ENCODE data around the gene PIK3AP1.
A peak's percentile ranks its signal among the peaks of the same experiment; 100 is the strongest.
"Not testable (repeated sequence)": the region's sequence is repeated elsewhere in the genome, so short reads cannot be mapped to it uniquely, and the experiment has no call there.

Gene PIK3AP1

DNA sequence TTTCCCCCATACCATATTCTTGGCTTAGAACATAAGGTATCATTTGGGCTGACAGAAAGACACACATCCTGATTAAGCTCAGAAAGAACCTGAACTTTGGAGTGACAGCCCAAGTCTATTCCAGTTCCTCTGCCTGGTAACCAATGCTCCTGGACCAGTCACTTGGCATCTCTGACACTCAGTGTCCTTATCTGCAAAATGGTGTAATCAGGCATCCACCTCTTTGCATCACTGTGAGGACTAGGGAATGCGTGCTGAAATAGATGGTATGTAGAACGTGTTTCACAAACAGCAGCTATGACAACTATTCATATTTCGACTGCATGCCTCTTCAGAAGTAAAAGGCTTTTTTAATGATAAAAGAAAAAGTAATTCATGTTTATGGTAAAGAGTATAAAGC lies 26.2 kb upstream of the PIK3AP1 start:
- no peak overlapping the region for H3K4me3 ChIP-seq
- no peaks in the 10 kb centered on the region for H3K9me3 ChIP-seq
- in situ Hi-C loops (cut with MboI; ENCODE audit: low sequenced_read_pairs), result no loop called here

DNA sequence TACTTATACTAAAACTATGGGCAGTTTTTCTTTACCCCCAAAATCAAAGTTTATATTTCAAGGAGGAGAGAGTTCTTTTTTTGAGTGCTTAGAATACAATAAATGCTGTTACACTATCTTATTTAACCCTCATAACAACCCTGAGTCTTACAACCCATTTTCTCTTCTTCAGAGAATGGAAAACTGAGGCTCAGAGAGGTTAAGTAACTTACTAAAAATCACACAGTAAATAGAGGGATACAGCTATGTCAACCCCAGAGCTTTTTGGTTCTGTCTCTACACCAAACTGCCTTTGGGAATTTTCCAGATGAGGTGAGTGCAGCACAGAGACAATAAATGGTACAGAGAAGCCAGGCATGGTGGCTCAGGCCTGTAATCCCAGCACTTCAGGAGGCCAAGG lies 25.6 kb upstream of the PIK3AP1 start:
- H3K27me3 ChIP-seq (ENCODE audit: low read depth), result no peaks in the 10 kb centered on the region
- no peak for DNase-seq (ENCODE audit: low spot score in 2 of 2)
- no peaks in the 10 kb centered on the region for H3K9me3 ChIP-seq
- H3K36me3 ChIP-seq (replicated peaks), result no peaks in the 10 kb centered on the region
- 0 out of 2 replicates have a peak, but pooled peaks cover 2% of the 10 kb centered on the region for H3K4me1 ChIP-seq
- in situ Hi-C loops (cut with MboI; ENCODE audit: low sequenced_read_pairs), result no loop called here
- no peak overlapping the region for H3K4me3 ChIP-seq

More for the DNA sequence above, 26.2 kb upstream of the PIK3AP1 start:
- Histone ChIP-seq H3K27me3 (ENCODE audit: low read depth) (no peaks in the 10 kb centered on the region), H3K4me1 (0 out of 2 replicates have a peak, but pooled peaks cover 2% of the 10 kb centered on the region), H3K36me3 (replicated peaks) (no peaks in the 10 kb centered on the region)
- no peak for DNase-seq (ENCODE audit: low spot score in 2 of 2)

DNA sequence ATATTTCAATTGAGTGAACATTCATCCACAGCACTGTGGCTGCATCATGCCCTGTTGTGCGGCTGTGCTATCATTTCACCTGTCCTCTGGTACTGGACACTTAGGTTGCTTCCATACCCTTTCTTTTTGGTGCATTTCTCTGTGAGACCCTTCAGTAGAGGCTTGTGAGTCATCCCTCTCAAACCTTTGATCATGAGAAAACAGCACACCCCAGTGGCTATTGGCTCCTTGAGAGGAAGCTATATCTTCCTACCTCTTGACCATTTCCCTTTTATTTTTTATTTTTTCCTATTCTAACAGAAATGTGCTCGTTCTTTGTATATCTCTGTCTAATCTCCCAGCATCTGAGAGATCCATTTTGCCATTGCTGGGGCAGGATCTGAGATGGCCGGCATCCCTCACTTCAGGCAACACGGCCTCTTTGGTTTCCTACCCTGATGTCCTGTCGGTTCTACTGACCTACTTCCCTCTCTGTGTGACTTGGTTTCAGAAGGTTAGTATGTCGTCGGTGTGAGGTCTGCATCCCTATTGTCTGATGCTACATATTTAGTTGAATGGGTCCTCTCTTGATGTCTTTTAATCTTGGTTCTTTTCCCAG lies 23.8 kb upstream of the PIK3AP1 start:
- no peak for DNase-seq (ENCODE audit: low spot score in 2 of 2)
- 0 out of 2 replicates have a peak, but pooled peaks cover 2% of the 10 kb centered on the region for H3K4me1 ChIP-seq
- H3K4me3 ChIP-seq, result no peak overlapping the region
- no peaks in the 10 kb centered on the region for H3K36me3 ChIP-seq (replicated peaks)
- no peaks in the 10 kb centered on the region for H3K27me3 ChIP-seq (ENCODE audit: low read depth)
- in situ Hi-C loops (cut with MboI; ENCODE audit: low sequenced_read_pairs), result no loop called here
- H3K9me3 ChIP-seq, result no peaks in the 10 kb centered on the region

- in situ Hi-C loops (cut with MboI; ENCODE audit: low sequenced_read_pairs); H3K27me3 ChIP-seq (ENCODE audit: low read depth); H3K36me3 ChIP-seq (replicated peaks); DNase-seq (ENCODE audit: low spot score in 2 of 2); H3K4me1 ChIP-seq; H3K4me3 ChIP-seq; H3K9me3 ChIP-seq: not testable (repeated sequence)
These were observed 21.2 kb upstream of the PIK3AP1 start for GRCh38 chr10:96741557-96741956.

GRCh38 chr10:96740579-96741281 lies 20.4 kb upstream of the PIK3AP1 start:
- Histone ChIP-seq H3K4me3 (no peak overlapping the region), H3K4me1 (no peaks in the 10 kb centered on the region; the same call in 1 of the 2 replicates), H3K27me3 (ENCODE audit: low read depth) (no peaks in the 10 kb centered on the region), H3K36me3 (replicated peaks) (no peaks in the 10 kb centered on the region), H3K9me3 (no peaks in the 10 kb centered on the region)
- in situ Hi-C loops (cut with MboI; ENCODE audit: low sequenced_read_pairs), result no loop called here
- no peak for DNase-seq (ENCODE audit: low spot score in 2 of 2)

GRCh38 chr10:96740141-96740540 lies 19.8 kb upstream of the PIK3AP1 start:
- Histone ChIP-seq H3K27me3 (ENCODE audit: low read depth) (no peaks in the 10 kb centered on the region), H3K4me1 (no peaks in the 10 kb centered on the region; the same call in 1 of the 2 replicates), H3K9me3 (no peaks in the 10 kb centered on the region), H3K36me3 (replicated peaks) (no peaks in the 10 kb centered on the region), H3K4me3 (no peak overlapping the region)
- no peak for DNase-seq (ENCODE audit: low spot score in 2 of 2)
- in situ Hi-C loops (cut with MboI; ENCODE audit: low sequenced_read_pairs), result no loop called here

DNA sequence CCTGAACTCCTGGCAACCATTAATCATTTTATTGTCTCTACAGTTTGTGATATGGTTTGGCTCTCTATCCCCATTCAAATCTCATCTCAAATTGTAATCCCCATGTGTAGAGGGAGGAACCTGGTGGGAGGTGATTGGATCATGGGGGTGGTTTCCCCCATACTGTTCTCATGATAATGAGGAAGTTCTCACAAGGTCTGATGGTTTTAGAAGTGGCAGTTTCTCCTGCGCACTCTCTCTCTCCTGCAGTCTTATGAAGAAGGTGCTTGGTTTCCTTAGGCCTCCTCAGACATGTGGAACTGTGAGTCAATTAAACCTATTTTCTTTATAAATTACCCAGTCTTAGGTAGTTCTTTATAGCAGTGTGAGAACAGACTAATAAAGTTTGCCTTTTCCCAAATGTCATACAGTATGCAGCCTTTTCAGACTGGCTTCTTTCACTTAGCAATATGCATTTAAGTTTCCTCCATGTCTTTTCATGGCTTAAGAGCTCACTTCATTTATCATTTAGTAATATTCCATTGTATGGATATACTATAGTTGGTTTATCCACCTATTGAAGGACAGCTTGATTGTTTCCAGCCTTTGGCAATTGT lies 17.1 kb upstream of the PIK3AP1 start:
- in situ Hi-C loops (cut with MboI; ENCODE audit: low sequenced_read_pairs); DNase-seq (ENCODE audit: low spot score in 2 of 2); H3K36me3 ChIP-seq (replicated peaks); H3K4me1 ChIP-seq; H3K27me3 ChIP-seq (ENCODE audit: low read depth); H3K4me3 ChIP-seq; H3K9me3 ChIP-seq: not testable (repeated sequence)

- in situ Hi-C loops (cut with MboI; ENCODE audit: low sequenced_read_pairs), result no loop called here
- Histone ChIP-seq H3K27me3 (ENCODE audit: low read depth) (no peaks in the 10 kb centered on the region), H3K36me3 (replicated peaks) (no peaks in the 10 kb centered on the region), H3K9me3 (no peaks in the 10 kb centered on the region), H3K4me1 (peaks cover 10% of the 10 kb centered on the region), H3K4me3 (no peak overlapping the region)
- no peak for DNase-seq (ENCODE audit: low spot score in 2 of 2)
These were observed 4.3 kb upstream of the PIK3AP1 start for GRCh38 chr10:96724621-96725020.

DNA sequence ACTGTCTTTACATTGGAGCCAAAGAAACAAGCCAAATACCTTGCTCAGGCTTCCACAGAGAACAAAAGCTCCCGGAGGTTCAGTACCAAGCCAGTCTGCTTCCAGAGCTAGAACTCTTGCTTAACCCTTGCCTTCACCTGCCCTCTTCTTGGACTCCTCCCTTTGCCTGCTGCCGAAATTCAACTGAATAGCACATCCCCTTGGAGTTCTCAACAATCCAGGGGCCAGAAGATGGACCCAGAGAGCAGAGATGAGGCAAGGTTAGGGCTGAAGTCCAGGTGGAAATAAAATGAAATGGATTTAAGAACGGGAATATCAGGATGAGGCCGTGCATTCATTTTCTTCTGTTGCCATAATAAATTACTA lies 876 bp upstream of the PIK3AP1 start:
- H3K4me1 ChIP-seq, result peaks cover 15% of the 10 kb centered on the region
- H3K4me3 ChIP-seq, result peak overlapping the region; percentile 50; the same call in 1 of the 2 replicates
- no peaks in the 10 kb centered on the region for H3K36me3 ChIP-seq (replicated peaks)
- H3K9me3 ChIP-seq, result no peaks in the 10 kb centered on the region
- in situ Hi-C loops (cut with MboI; ENCODE audit: low sequenced_read_pairs), result no loop called here
- no peaks in the 10 kb centered on the region for H3K27me3 ChIP-seq (ENCODE audit: low read depth)
- DNase-seq (ENCODE audit: low spot score in 2 of 2), result peak in 1 of 2 experiments; percentile 16

GRCh38 chr10:96719850-96720421 lies 378 bp downstream of the PIK3AP1 start:
- Histone ChIP-seq H3K4me3 (peak overlapping the region; percentile 50), H3K36me3 (replicated peaks) (no peaks in the 10 kb centered on the region), H3K27me3 (ENCODE audit: low read depth) (no peaks in the 10 kb centered on the region), H3K9me3 (no peaks in the 10 kb centered on the region), H3K4me1 (peaks cover 15% of the 10 kb centered on the region)
- peak; percentile 45 to 86 for DNase-seq (ENCODE audit: low spot score in 2 of 2)
- in situ Hi-C loops (cut with MboI; ENCODE audit: low sequenced_read_pairs), result no loop called here

DNA sequence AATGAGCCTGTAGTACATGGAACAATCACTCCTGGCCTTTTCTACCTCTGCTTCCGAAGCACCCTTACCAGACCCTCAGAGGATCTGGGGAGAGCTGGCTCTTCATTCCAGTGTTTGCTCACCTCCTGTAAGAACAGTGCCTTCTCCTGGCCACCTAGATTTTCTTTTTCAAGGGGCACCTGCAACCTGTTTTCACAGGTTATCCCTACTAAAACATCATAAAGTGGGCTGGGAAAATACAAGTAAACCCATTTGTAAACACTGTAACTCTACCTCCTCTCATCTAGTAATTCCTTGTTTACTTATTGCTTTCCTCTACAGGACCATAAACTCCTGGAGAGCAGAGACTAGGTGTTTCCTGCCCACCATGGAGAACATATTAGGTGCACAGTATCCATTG lies 1.1 kb downstream of the PIK3AP1 start:
- Histone ChIP-seq H3K4me1 (peaks cover 15% of the 10 kb centered on the region), H3K9me3 (no peaks in the 10 kb centered on the region), H3K27me3 (ENCODE audit: low read depth) (no peaks in the 10 kb centered on the region), H3K36me3 (replicated peaks) (no peaks in the 10 kb centered on the region), H3K4me3 (peak overlapping the region; percentile 50)
- in situ Hi-C loops (cut with MboI; ENCODE audit: low sequenced_read_pairs), result no loop called here
- DNase-seq (ENCODE audit: low spot score in 2 of 2), result no peak

DNA sequence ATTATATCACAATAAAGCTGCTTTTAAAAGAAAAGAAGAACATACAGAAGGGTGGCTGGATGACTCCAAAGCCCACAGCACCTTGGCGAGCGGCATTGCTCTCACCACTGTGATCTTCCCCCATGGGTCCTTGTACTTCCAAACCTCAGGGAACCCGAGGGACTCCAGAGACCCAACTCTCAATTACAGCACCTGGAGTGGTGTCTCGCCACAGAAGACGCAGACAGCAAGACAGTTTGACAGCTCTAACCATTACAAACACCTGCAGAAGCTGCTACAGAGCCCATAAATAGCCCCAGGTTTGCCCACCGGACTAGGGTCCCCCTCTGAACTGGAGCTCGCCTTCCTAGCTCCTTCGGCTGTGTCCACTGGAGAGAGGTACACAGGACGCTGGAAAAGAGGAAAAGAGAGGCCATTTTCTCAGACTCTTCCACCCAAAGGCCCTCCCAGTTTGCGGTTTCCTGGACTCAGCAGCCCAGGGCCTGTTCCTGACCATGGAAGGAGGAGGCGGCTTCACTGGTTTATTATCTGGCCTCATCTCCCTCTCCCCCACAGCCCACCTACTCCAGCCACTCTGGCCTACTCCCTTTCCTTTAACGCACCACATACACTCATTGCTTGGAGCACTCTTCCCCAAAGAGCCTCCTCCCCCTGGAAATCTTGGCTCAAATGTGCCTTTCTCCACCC lies 1.9 kb downstream of the PIK3AP1 start:
- in situ Hi-C loops (cut with MboI; ENCODE audit: low sequenced_read_pairs), result no loop called here
- H3K4me3 ChIP-seq, result no peak overlapping the region
- no peak for DNase-seq (ENCODE audit: low spot score in 2 of 2)

DNA sequence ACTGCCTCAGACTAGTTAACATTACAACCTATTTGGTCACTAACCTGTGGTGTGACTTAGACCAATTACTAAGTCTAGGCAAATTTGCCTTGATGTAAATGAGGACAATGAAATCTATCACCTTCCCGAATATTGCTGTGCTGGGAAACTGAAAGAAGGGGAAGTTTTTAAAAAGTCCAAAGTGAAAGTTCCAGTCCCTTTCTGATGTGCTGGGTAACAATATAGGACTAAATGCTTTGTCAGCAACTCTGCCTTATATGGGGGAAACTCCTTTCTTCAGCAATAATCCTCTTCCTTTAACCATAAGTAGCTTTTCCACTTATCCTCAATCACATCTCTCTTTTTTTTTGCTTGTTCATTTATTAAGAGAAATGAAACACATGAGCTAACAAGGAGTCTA lies 3.9 kb downstream of the PIK3AP1 start:
- no peak for DNase-seq (ENCODE audit: low spot score in 2 of 2)
- Histone ChIP-seq H3K36me3 (replicated peaks) (no peaks in the 10 kb centered on the region), H3K27me3 (ENCODE audit: low read depth) (no peaks in the 10 kb centered on the region), H3K4me1 (peaks cover 15% of the 10 kb centered on the region), H3K4me3 (no peak overlapping the region), H3K9me3 (no peaks in the 10 kb centered on the region)
- in situ Hi-C loops (cut with MboI; ENCODE audit: low sequenced_read_pairs), result no loop called here

More for the DNA sequence above, 1.9 kb downstream of the PIK3AP1 start:
- no peaks in the 10 kb centered on the region for H3K36me3 ChIP-seq (replicated peaks)
- H3K27me3 ChIP-seq (ENCODE audit: low read depth), result no peaks in the 10 kb centered on the region
- no peaks in the 10 kb centered on the region for H3K9me3 ChIP-seq
- H3K4me1 ChIP-seq, result peaks cover 15% of the 10 kb centered on the region

Data from HAP-1 (cell line).